RKO (cell line): ENCODE results near the gene MT1H.
"Not testable (repeated sequence)": the region's sequence is repeated elsewhere in the genome, so short reads cannot be mapped to it uniquely, and the experiment has no call there.

ENCODE experiments used
- DNase-seq: peaks from one replicate; pipeline ENCODE4 v3.0.0-alpha.2; 2016; ENCODE audit warnings: low spot score

Gene MT1H

DNA sequence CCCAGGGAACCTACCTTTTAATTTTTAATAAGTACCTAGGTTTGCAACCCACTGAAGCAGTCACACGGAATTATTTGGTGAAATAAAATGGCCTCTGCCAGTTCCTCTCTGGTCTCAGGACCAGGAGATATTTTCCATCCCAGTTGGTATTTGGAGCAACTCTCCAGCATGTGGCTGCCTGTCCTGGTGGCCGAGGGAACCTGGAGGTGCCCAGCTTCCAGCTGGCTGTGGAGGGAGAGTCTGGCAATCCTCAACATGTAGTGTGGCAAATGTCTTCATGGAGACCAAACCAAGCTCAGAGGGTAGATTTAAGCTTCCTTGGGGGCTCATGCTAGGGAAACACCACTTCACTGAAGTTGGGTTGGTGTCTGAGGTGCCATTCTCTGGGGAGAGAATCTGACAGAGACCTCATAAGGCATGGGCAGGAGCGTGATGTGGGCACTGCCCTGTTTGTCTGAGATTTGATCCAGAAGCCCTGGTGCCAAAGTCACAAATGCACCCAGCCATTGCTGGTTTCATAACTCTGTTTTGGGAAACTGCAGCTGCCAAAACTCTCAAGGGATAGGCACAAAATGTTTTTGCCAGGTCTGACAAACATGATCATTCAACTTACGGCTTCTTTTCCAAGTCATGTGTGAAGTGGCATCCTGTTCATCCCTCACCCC, 15.4 kb downstream of the MT1H start:
- no peak for DNase-seq

DNA sequence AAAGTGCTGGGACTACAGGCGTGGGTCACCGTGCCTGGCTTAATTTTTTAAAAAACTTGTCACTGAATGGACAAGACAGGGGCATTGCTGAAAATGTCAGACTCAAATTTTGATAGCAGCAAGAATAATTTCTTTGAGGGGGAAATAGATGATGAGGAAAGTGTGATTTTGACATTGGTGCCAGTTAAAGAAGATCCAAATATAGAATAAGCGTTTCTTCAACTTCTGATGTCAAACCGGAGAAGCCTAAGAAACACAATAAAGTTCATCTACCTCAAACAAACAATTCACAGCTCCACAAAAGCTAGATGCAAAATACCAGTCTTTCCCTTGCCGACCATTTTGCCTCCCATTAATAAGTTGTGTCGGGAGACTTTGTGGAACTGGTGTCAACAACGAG, 17.1 kb downstream of the MT1H start:
- DNase-seq: no peak

DNA sequence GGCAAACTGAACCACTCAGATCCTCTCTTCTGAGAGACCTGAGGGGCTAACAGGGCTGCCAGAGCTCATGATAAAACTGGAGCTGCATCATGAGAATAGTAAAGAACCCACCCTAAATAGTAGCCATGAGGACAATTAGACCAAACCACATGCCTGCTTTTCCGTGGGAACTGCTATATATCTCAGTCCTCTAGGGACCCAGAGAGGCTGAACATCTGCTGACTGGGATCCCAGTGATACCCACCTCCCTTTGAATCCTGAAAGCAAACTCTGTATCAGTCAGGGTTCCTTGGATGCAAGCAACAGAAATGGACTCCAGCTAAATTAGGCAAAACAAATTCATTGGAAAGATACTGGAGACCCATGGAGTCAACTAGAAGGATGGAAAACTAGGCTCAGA, 19.1 kb downstream of the MT1H start:
- DNase-seq: no peak

DNA sequence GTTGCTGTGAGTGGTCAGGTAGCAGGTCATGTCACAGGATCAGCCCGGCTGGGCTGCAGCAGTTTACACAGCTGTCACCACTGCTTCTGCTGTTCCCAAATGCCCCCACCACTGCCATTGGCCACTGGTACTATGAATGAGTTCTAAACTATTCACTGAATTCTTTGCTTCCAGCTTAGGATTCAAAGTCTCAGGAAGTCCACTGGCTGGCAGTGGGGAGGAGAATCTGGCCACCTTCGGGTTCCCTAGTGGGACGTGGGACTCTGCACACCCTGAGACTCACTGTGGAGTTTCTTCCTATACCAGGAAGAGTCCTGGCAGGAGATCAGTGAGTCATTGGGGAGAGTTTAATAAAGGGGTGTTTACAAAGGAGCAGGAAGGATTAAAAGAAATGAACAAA, 19.6 kb downstream of the MT1H start:
- peak; percentile 29 for DNase-seq

DNA sequence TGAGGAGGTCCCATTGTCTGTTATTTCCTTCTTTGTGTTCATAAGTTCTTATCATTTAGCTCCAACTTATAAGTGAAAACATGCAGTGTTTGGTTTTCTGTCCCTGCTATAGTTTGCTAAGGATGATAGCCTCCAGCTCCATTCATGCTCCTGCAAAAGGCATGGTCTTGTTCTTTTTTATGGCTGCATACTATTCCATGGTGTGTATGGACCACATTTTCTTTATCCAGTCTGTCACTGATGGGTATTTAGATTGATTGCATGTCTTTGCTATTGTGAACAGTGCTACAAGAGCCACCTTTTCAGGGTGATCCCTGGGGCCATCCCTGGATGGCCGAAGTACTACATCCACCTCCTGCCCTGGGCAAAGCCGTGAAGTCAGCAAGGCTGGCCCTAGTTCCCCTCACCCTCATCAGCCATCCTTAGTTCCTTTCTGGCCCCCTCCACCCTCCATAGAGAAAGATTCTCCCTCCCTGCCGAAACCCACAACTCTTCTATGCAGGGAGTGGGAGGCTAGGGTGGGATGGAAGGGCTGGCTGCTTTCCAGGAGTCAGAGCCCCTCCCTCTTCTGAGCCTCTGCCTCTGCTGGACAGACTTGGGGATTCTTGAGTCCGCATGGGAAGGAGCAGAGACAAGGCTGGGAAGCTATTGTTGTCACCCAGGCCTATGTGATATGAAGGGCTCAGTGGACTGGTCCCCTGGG, 21.0 kb downstream of the MT1H start:
- DNase-seq: no peak

DNA sequence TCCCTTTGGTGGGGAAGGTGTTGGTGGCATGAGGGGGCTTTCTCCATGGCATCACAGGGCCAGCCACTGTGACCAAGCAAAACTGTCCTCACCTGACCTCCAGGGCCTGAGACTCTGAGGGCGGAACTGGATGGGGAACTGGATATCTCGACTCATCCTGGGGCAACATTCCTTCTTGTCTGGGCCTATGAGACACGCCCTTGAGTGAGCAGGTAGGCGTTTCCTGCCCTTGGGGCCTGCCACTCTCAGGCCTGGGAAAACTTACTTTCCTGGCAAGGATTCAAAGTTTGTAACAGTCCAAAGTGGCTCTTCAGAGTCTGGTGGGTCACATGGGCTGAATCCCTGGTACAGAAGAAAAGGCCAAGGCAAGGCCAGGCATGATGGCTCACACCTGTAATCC, 22.3 kb downstream of the MT1H start:
- peak; percentile 39 for DNase-seq

DNA sequence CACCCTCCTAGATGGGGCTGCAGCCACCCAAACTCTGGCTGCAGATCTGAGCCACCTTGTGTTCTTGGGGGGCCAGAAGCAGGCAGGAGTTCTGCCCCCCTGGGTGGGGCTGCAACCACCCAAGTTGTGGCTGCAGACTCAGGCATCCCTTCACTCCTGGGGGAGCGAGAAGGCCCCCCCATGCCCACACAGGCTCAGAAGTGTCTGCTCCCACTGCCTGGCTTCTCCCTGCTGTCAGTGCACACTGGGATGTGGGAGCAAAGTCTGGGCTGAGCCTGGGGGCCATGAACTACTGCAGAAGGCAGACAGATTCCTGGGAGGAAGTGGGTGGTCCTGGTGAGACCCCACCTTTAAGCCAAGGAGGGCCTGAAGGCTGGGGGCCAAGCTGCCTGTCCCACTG, 25.6 kb downstream of the MT1H start:
- DNase-seq: no peak

DNA sequence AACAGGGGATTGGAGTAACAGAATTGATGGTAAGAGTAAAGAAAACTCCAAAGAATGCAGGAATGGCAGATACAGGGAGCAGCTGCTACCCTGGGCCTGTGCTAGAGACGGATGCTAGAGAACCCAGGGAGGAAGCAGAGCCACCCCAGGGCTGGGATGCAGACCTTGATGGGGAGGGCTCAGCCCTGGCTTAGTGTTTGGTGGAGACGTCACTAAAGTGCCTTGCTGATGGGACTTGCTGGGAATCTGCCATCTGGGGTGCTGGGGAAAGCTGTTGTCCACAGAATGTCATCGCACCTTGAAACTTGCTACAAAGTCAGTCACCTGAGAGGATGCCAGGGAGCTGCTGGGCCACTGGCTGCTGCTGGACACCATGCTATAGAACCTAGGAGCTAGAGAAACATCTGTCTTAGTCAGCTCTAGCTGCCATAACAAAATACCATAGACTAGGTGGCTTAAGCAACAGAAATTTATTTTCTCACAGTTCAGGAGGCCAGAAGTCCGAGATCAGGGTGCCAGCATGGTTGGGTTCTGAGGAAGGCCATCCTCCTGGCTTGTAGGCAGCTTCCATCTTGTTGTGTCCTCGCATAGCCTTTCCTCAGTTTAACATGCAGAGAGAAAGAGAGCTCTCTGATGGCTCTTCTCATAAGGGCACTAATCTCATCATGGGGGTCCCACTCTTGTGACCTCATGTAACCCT, 28.0 kb downstream of the MT1H start:
- no peak for DNase-seq

DNA sequence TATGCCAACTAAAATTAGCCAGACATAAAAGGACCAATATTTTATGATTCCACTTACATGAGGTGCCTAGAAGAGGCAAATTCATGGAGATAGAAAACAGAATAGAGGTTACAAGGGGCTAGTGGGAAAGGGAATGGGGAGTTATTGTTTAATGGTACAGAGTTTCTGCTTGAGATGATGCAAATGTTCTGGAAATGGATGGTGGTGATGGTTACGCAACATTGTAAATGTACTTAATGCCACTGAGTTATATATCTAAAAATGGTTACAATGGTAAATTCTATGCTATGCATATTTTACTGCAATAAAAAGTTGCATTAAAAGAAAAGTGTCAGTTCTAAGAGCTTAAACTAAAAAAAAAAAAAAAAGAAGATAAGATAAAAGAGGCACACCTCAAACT, 30.6 kb downstream of the MT1H start:
- no peak for DNase-seq

DNA sequence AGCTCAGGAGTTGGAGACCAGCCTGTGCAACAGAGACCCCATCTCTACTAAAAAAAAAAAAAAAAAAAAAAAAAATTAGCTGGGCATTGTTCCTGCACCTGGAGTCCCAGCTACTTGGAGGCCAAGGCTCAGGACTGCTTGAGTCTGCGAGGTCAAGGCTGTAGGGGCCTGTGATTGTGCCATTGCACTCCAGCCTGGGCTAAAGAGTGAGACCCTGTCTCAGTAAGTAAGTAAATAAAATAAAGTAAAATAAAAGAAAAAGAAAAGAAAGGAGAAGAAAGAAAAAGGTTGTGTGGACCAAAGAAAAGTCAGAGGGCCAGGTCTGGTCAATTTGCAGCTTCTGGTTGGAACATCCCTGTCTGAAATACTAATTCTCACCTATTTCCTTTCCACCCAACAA, 31.0 kb downstream of the MT1H start:
- no peak for DNase-seq

DNA sequence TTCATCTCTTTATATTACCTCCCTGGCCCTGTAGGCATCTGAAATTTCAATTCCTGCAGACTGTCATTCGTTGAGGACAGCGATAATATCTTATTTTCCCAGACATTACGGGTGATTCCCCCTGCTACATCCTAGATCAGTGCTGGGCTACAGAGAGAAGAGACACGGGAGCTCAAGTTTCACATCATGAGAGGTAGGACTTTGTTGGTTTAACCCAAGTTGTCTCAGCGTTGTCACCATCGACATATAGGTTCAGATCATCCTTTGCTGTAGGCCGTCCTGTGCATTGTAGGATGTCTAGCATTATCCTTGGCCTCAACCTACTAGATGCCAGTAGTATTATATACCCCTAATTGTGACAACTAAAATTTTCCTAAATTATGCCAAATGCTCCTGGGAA, 31.9 kb downstream of the MT1H start:
- no peak for DNase-seq

DNA sequence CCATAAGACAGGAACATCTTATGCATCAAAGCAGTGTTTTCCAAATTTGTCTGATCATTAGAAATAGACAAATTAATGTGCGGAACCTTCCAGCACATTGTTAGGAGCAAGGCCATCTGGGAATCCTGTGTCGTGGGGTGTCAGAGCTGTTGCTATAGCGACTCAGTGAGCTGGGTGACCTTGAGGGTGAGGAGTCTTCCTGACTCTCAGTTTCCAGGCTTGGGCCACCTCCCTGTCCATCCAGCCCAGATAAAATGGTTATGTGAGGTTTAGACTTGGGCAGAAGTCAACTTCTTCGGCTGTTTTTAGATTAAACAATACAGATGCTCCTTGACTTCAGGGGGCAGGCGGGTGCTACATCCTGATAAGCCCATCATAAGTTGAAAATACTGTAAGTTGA, 33.2 kb downstream of the MT1H start:
- DNase-seq: no peak

DNA sequence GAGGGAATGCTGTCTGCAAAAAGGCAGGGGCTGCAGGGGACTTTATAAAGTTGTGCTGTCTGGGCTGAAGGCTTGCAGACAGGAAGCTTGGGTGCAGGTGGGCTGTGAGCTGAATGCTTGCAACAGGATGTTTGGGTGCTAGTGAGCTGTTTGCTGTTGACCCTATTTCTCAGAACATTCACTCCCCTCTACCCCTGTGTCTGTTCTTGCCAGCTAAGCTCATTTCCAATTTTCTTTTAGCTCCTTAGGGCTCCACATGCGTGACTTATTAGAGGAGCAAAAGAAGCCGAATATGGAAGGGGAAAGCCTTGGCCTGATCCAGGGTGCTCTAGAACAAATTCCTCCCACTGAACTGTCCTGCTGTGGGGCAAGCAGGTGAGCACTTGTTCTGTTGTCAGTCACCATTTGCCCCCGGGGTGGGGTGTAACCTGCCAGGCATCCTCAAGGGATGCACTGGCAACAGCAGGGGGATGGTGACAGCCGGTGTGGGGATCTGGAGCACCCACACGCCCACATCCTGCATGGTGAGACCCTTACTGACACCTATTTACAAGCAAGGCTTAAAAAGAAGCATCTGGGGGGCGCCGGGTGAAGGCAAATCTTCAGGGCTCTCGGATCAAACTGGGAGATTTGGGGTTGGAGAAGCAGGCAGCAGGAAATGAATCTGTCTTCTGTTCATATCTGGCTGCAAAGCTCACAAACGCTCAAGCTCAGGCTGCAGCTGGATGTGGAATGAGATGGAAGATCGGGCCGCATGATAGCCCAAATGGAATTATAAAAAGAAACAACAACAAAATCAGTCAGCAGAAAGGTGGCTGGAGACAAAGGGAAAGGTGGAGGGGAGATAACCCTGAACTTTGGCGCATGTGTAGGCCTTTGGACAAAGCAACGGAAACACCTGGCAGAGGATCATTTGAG, 39.2 kb downstream of the MT1H start:
- no peak for DNase-seq

DNA sequence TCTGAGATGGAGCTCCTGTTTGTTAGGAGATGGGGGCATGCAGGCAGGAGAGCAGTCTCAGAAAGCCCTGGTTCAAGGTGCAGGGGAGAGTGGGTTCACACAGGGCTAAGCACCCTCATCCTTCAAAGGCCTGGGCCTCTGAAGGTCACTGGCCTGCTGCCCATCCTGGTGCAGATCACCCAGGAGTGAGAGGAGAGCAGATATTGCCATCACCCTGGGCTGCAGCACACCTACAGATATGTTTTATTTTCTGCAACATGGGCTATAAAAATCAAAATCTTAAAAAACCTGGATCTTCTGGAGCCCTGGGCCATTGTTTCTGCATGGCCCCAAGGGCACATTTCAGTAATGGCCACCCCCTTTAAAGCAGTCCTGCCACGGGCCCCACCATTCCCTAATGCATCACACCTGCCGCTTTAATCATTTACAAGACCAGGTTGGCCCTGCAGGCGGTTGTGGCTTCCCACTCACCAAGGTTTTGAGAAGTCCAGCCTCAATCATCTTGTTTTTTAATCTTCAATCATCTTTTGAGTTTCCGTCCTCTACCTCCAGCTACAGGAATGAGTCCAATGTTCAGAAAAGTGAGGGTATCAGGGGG, 39.9 kb downstream of the MT1H start:
- no peak for DNase-seq

DNA sequence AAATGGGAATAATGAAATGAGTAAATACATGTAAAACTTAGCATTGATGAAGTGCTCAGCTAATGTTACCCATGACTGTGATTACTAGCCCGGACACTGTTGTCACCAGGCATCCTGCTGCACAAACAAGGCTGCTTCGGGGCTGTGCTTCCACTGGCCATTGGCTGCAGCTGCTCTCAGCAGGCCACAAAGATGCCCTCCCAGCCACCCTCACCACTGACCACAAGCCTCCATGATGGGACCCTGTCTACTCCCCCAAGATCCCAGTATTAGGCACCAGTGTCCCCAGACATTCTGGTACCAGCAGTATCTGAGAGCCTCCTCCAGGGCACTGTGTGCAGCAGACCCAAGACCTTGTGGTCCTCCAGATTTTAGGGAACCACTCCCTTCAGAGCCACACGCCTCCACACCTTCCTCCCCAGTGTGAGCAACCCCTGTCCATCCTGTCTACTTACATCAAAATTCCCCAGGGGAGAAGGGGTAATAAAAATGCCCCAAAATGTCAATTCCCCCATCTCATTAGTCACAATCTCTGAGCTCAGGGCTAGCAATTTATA, 40.6 kb downstream of the MT1H start:
- no peak for DNase-seq

DNA sequence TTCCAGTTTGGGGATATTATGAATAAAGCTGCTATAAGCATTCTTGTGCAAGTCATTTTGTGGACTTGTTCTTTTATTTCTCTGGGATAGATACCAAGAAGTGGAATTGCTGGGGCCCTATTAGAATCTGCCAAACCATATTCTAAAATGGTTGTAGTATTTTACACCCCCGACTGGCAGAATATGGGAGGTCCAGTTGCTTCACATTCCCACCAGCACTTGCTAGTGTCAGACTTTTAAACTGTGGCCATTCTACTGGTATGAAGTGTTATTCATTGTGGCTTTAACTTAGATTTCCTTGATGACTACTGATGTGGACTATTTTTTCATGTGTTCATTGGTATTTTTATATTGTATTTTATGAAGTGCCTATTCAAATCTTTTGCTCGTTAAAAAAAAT, 42.2 kb downstream of the MT1H start:
- no peak for DNase-seq

DNA sequence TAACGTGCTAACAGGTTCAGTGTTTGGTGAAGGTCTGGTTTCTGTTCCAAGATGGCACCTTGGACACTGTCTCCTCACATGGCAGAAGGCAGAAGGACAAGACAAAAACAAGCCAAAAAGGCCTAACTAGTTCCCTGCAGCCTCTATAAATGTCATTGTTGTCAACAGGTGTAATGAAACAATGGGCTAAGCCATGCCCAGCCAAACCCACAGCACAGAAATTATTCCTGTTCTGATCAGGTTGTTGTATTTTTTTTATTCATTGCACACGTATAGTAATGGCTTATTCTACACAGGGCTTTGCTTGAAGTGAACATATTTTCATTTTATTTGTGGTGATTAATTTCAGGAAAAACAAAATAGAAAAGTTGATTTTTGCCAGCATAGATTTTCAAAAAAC, 44.2 kb downstream of the MT1H start:
- DNase-seq: no peak

DNA sequence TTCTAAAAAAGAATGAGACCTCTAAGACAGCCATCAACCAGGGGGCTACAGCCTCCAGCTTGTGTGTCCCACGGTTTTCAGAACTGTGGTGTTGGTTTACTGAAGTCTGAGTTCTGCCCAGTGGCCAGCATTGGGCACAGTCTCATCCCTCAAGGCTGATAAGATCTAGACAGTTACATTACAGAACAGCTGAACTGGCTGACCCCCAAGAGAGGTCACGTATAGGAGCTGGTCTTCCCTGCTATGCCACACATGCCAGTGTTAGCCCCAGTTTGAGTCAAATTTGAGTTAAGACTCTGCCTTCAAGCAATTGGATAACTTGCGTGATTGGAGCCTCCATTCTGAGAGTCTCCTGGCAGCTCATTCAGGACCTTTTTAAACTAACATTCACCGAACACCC, 45.5 kb downstream of the MT1H start:
- no peak for DNase-seq

DNA sequence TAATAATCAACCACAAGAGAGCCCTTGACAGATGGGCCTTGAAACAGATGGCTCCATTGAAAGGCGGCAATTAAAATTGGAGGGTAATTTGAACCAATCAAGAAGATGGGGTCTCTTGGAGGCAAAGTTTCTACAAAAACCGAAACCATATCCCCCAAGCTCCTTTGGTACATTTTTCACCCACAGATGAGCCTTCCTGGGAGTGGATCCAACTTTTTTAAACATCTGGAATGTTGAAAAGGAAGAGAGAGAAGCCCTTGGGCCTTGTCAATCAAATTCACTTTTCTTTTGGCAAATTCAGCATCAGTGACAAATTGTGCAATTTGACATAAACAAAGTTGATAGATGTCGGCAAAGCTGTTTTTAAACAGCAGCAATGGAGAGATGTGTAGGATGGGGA, 47.1 kb downstream of the MT1H start:
- no peak for DNase-seq

DNA sequence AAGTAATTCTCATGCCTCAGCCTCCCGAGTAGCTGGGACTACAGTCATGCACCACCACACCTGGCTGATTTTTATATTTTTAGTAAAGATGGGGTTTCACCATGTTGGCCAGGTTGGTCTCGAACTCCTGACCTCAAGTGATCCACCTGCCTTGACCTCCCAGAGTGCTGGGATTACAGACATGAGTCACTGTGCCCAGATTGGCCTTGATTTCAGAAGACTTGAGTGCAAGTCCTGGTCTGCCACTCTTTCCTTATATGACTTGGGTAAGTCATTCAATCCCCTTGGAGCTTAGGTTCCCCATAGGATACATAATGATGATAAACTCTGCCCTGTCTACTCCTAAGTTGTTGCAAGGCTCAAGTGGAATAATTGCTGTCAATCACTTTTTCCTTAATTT, 47.9 kb downstream of the MT1H start:
- not testable (repeated sequence) for DNase-seq
